Loucy (cell line): ENCODE results near the gene PICK1.

Experiments
- EZH2phosphoT487 ChIP-seq: fragments of 200-600 bp; IDR thresholded peaks from 2 replicates; pipeline ENCODE4 v1.6.1; 2018; ENCODE audit warnings: antibody characterized with exemption, mild to moderate bottlenecking, moderate library complexity, borderline replicate concordance
- TF ChIP-seq, protein P1 (sequence below): fragments of 200-600 bp; sonication (generic); conservative IDR thresholded peaks from 2 replicates; pipeline ENCODE4 v1.5.1; 2014; ENCODE audit warnings: mild to moderate bottlenecking, antibody characterized with exemption, low read length

DNA sequence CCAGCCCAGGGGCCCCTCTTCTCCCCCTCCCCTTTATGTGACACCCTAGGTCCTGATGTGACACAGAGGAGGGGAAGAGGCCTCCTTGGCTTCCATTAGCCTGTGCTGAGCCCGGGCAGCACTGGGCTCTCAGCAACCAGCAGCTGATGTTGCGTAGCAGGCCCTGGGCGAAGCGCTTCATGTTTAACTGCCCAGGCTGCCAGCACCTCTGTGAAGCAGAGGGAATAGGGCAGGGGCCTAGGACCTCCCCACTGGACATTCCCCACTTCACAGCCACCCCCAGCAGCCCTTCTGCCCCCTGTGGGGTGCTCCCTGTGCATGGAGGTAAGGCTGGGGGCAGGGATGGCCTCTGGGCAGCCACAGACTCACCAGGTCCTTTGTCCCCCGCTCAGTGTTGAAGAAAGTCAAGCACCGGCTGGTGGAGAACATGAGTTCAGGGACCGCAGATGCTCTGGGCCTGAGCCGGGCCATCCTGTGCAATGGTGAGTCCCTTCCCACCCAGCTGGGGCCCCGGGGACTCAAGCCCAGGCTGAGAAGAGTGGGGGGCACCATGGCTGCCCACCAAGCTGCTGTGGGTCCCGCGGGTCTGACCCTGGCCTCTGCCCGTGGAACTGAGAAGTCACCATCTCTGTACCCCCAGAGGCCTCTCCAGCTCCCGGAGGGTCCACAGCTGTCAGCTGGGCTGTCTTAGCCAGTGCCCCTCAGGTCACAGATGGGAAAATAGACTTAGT lies 11.6 kb downstream of the PICK1 start:
- TF ChIP-seq, protein P1, sequence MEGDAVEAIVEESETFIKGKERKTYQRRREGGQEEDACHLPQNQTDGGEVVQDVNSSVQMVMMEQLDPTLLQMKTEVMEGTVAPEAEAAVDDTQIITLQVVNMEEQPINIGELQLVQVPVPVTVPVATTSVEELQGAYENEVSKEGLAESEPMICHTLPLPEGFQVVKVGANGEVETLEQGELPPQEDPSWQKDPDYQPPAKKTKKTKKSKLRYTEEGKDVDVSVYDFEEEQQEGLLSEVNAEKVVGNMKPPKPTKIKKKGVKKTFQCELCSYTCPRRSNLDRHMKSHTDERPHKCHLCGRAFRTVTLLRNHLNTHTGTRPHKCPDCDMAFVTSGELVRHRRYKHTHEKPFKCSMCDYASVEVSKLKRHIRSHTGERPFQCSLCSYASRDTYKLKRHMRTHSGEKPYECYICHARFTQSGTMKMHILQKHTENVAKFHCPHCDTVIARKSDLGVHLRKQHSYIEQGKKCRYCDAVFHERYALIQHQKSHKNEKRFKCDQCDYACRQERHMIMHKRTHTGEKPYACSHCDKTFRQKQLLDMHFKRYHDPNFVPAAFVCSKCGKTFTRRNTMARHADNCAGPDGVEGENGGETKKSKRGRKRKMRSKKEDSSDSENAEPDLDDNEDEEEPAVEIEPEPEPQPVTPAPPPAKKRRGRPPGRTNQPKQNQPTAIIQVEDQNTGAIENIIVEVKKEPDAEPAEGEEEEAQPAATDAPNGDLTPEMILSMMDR = no peak
- no peak for TF ChIP-seq EZH2phosphoT487
